ENCODE results near the gene ZNF831.

Gene ZNF831

GRCh38 chr20:59141818-59142581 lies 21.6 kb upstream of the ZNF831 start:
- DNase-seq (ENCODE audit: low spot score): no peak

GRCh38 chr20:59143326-59143725 lies 20.3 kb upstream of the ZNF831 start:
- no peak for DNase-seq (ENCODE audit: low spot score)

- no peak for DNase-seq (ENCODE audit: low spot score)
Measured at GRCh38 chr20:59144179-59144830, 19.3 kb upstream of the ZNF831 start.

- no peak for DNase-seq (ENCODE audit: low spot score)
Measured at GRCh38 chr20:59144831-59145196, 18.8 kb upstream of the ZNF831 start.

- DNase-seq (ENCODE audit: low spot score): no peak
Measured at GRCh38 chr20:59145247-59145923, 18.2 kb upstream of the ZNF831 start.

GRCh38 chr20:59145924-59146779 lies 17.5 kb upstream of the ZNF831 start:
- no peak for DNase-seq (ENCODE audit: low spot score)

GRCh38 chr20:59146780-59147565 lies 16.6 kb upstream of the ZNF831 start:
- DNase-seq (ENCODE audit: low spot score): no peak

GRCh38 chr20:59147586-59147985 lies 16.0 kb upstream of the ZNF831 start:
- no peak for DNase-seq (ENCODE audit: low spot score)

GRCh38 chr20:59148701-59149493 lies 14.7 kb upstream of the ZNF831 start:
- no peak for DNase-seq (ENCODE audit: low spot score)

GRCh38 chr20:59149678-59150504 lies 13.7 kb upstream of the ZNF831 start:
- no peak for DNase-seq (ENCODE audit: low spot score)

- no peak for DNase-seq (ENCODE audit: low spot score)
Measured at GRCh38 chr20:59150821-59151251, 12.8 kb upstream of the ZNF831 start.

- DNase-seq (ENCODE audit: low spot score): no peak
Measured at GRCh38 chr20:59151391-59151790, 12.2 kb upstream of the ZNF831 start.

GRCh38 chr20:59151820-59152219 lies 11.8 kb upstream of the ZNF831 start:
- no peak for DNase-seq (ENCODE audit: low spot score)

- no peak for DNase-seq (ENCODE audit: low spot score)
Measured at GRCh38 chr20:59152559-59153354, 10.9 kb upstream of the ZNF831 start.

GRCh38 chr20:59153355-59153681 lies 10.3 kb upstream of the ZNF831 start:
- no peak for DNase-seq (ENCODE audit: low spot score)

GRCh38 chr20:59153832-59154231 lies 9.8 kb upstream of the ZNF831 start:
- no peak for DNase-seq (ENCODE audit: low spot score)

- no peak for DNase-seq (ENCODE audit: low spot score)
Measured at GRCh38 chr20:59154317-59155013, 9.2 kb upstream of the ZNF831 start.

- no peak for DNase-seq (ENCODE audit: low spot score)
Measured at GRCh38 chr20:59157064-59157463, 6.6 kb upstream of the ZNF831 start.

All from kidney capillary endothelial cell (primary cell).